GM12874 (cell line): ENCODE results near the gene COMMD6.

ENCODE experiments used
- TF ChIP-seq, protein P1 (sequence below): IDR thresholded peaks from 2 replicates; pipeline ENCODE4 v1.5.1; 2011; ENCODE audit warnings: low read depth, mild to moderate bottlenecking, control low read depth, low read length, moderate library complexity; ENCODE audit not compliant: insufficient read depth

The COMMD6 gene

DNA sequence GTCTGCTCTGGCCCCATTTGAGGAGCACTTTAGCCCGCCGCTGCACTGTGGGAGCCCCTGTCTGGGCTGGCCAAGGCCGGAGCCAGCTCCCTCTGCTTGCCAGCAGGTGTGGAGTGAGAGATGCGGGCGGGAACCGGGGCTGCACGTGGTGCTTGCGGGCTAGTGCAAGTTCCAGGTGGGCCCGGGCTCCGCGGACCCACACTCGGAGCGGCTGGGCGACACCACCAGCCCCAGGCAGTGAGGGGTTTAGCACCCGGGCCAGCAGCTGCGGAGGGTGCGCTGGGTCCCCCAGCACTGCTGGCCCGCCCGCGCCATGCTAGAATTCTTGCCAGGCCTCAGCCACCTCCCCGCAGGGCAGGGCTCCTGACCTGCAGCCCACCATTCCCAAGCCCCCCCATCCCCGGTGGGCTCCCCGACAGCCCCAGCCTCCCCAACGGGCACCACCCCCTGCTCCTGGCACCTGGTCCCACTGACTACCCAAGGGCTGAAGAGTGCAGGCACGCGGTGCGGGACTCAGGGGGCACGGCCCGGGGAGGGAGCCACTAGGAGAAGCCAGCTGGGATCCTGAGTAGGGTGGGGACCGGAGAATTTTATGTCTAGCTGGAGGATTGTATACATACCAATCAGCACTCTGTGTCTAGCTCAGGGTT is 19.1 kb downstream of the COMMD6 start:
- TF ChIP-seq, protein P1, sequence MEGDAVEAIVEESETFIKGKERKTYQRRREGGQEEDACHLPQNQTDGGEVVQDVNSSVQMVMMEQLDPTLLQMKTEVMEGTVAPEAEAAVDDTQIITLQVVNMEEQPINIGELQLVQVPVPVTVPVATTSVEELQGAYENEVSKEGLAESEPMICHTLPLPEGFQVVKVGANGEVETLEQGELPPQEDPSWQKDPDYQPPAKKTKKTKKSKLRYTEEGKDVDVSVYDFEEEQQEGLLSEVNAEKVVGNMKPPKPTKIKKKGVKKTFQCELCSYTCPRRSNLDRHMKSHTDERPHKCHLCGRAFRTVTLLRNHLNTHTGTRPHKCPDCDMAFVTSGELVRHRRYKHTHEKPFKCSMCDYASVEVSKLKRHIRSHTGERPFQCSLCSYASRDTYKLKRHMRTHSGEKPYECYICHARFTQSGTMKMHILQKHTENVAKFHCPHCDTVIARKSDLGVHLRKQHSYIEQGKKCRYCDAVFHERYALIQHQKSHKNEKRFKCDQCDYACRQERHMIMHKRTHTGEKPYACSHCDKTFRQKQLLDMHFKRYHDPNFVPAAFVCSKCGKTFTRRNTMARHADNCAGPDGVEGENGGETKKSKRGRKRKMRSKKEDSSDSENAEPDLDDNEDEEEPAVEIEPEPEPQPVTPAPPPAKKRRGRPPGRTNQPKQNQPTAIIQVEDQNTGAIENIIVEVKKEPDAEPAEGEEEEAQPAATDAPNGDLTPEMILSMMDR, result no peak

DNA sequence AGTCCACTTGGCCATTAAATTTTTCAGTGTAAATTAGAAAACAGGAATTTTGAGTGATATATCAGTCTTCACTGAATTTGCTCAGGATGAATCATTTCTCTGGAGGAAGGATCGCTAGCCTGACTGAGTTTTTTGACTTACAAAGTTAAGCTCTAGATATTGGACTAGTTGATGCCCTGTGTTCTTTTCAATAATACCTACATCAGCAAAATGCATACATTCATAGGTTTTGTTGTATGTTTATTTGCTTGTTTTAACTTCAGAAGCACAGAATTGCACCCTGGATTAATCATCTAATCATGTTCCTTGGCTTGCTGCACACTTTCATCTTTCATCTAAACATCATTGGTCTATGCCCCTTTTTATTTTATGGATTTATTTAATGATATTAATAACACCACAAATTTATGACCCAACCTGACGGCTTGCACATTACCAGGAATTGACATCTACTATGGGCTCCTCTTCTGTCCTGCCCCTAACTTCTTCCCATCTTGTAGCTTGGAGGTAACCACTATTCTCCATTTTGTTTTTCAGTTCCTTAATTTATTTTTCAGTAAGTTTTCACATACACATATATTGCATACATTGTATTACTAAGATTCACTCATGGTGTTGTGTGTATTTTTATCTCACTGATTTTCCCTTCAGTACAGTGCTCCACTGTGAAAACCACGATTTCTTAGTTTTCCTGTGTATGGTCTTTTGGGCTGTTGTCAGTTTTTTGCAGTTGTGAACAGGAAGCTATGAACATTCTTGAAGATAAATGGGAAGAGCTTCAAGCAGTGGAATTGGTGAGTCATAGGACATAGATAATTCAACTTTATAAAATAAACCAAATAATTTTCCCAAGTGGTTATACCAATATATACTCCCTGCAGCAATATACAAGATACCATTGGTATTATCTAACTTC is 23.3 kb downstream of the COMMD6 start:
- TF ChIP-seq, protein P1, result no peak

DNA sequence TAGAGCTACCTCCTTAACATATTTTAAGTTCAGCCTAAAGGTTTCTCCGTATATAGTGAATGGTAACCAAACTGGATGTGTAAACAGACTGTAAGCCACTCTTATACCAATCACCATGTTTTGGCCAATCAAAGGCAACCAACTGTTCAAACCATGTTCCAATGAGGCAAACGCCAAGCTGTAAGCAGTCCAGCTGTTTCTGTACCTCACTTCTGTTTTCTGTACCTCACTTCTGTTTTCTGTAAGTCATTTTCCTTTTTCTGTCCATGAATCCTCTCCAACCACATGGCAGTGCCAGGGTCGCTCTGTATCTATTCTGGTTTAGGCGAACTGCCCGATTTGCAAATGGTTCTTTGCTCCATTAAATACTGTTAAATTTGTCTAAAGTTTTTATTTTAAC is 24.4 kb downstream of the COMMD6 start:
- TF ChIP-seq, protein P1, result no peak

DNA sequence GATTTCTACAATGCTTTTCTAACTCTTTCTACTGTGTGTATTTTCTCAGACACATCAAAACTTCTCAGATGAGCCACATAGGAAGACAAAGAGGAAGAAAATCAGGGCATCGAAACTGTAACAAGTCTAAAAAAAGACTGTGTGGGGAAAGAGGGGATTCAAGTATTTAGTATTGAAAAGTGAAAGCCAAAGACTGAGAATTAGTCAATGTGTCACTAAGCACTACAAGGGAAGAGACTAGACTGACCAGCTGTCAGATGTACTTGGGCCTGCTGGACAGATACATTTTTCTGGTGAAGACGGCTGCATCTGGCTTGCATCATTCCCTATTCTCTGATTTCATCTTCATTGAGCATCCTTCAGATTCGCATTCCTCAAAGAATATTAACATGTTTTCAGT is 25.4 kb downstream of the COMMD6 start:
- TF ChIP-seq, protein P1, result no peak

DNA sequence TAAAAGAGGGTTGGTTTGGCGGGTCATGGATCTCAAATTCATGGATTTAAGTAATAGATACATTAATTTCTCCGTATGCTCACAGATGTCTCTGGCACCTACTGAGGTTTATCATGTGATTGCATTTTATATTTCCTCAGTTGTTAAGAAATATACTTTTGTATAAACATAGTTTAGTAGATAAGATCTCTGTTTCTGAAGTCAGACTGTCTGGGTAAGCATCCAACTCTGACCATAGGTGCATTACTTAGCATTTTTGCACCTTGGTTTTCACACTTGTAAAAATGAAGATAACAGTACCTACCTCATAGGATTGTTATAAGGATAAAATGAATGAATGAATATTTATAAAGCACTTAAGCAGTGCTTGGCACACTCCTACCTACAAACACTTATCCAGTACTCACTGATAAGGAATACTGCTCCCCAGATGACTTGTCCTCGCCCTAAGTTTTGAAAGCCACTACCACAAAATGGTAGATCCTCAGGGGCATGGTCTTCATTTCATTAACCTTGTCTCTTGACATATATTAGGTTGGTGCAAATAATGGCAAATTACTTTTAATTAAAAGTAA is 26.5 kb downstream of the COMMD6 start:
- TF ChIP-seq, protein P1, result no peak

DNA sequence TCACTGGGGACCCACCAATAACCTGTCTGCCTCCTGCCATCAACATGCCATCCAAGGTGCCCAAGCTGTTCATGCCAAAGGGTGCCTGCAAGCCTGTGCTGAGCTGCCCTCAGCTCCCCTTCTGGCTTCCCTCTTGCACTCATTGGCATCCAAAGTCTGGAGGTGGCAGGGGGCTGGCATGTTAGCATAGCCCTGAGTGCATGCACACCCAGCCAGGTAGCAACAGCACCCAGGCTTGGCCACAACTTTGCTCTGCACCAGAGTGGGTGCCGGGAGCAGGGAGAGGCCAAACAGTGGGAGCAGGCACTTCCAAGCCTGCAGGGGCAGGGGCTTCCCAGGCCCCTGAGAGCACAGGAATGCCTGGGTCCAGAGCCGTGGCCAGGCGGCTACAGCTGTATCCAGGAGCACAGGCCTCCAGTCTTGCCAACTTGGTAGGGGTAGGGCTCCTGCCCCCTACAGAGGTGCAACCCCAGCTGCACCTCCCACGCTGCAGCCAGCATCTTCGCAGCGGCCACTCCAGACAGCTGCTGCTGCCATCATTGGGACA is 29.6 kb downstream of the COMMD6 start:
- TF ChIP-seq, protein P1, result no peak
